ENCODE data around the gene AKR1C8. TPM values are rescaled to one million over a fixed set of nuclear protein-coding genes. Genes with fewer than 3 reads are reported as not detected.
A peak's percentile ranks its signal among the peaks of the same experiment; 100 is the strongest.
"Not testable (repeated sequence)": the region's sequence is repeated elsewhere in the genome, so short reads cannot be mapped to it uniquely, and the experiment has no call there.

Gene AKR1C8
- total RNA-seq, 2 donors from 2014 or later, result 0.68 TPM; not detected in 1

DNA sequence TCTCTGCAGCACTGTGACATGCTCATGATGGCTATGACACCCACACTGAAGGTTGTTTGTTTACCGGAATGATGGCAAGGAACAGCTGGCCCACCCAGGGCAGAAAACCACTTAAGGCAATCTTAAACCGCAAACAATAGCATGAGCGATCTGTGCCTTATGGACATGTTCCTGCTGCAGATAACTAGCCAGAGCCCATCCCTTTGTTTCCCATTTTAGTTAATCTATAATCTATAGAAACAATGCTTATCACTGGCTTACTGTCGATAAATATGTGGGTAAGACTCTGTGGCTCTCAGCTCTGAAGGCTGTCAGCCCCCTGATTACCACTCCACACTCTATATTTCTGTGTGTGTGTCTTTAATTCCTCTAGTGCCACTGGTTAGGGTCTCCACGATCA lies 65.0 kb downstream of the AKR1C8 start:
- intact Hi-C loops (cut with DNase I); ATAC-seq: not testable (repeated sequence)

DNA sequence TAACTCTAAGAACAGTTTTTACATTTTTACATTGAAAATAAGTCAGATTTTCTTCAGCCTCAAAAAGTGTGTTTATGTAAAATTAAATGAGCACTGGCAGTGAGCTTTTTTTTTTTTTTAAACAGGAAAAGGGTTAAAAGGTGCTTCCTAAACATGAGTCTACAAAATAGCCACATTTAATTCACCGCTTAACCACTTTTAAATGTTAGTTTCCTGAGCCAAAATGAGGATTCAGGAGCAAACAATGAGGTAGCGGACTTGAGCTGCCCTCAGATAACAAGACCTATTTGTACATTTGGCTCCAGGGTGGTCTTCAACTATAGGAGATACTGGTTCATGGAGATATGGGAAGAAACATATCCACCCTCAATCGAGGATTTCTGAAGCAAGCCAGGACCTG lies 67.9 kb downstream of the AKR1C8 start:
- intact Hi-C loops (cut with DNase I), result no loop called here
- ATAC-seq (no peak), DNase-seq (no peak)

More for the DNA sequence above, 65.0 kb downstream of the AKR1C8 start:
- not testable (repeated sequence) for DNase-seq

DNA sequence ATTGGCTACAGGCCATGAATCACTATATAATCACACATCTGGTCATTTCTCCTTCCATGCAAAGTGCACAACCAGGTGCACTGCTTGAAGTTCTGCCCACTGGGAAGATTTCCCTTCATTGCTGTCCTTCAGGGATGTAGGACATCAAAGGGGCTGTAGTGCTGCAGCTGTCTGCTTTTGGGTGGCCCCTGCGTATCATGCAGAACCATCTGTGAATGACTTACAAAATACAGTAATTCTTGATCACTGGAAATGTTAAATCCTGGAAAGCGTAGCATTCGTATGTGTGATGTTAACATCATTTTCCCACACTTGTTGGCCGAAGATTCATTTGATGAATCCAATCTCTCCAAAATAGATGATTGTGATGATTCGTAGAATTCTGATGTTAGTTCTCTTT lies 68.3 kb downstream of the AKR1C8 start:
- intact Hi-C loops (cut with DNase I), result no loop called here
- ATAC-seq, result no peak
- DNase-seq, result no peak

DNA sequence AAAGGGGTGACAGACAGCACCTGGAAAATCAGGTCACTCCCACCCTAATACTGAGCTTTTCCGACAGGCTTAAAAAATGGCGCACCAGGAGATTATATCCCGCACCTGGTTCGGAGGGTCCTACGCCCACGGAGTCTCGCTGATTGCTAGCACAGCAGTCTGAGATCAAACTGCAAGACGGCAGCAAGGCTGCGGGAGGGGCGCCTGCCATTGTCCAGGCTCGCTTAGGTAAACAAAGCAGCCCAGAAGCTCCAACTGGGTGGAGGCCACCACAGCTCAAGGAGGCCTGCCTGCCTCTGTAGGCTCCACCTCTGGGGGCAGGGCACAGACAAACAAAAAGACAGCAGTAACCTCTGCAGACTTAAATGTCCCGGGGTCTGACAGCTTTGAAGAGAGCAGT lies 75.1 kb downstream of the AKR1C8 start:
- ATAC-seq; intact Hi-C loops (cut with DNase I); DNase-seq: not testable (repeated sequence)

DNA sequence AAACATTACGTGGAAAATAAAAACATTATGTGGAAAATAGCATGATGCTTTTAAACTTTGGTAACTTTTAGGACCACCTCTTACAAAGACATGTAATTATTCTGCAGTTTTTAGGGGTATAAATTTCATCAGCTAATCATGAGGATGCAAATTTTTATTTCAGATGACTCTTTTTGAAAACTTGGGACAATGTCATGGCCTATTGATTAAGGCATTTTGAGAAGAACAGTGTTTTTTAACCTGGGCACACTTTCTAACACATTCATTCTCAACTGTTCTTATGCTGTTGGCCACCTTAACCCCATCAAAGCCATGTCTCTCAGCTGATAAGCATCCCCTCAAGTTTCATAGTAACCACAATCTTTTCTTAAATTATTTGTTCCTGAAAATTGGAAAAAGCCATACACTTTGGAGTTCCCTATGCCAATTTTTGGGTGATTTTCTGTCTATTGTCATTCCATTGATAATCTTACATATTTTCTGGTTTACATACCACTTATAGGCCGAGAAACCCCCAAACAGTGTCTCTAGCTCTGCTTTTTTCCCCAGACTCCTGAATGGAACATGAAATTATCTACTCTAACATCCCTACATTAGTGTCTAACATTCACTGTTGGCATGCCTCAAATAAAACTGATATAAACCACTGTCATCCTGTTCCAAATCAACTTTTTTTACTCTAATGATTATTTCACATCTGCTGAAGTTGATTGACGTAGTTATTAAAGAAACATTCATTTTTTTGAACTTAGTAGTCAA lies 76.1 kb downstream of the AKR1C8 start:
- intact Hi-C loops (cut with DNase I), result no loop called here
- ATAC-seq (no peak), DNase-seq (no peak)

DNA sequence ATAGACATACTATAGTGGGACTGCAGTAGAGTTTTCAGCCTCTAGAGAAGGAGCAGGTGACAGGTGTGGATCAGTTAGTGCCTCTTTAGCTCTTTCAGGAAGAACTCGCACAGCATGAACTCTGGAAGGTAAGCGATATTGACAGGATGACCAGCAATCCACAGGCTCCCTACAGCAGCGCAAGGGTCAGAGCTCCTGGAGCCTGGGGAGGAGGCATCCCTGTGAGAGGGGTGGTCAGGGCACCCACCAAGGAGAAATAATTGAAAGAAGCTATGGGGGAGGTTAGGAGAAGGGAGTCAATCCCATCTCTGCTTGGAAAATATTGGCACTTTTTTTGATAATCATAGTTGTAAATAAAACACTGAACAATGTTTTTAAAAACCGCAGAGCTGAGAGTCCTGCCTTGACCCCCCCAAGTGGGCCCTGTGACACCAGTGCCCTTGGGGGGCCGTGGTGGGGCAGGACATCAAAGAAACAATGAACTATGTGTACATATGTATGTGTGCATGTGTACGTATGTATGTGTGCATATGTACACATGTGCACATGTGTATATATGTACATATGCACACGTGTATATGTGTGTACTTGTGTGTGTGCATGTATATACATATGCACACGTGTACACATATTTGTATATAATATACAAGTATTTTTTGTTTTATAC lies 77.0 kb downstream of the AKR1C8 start:
- DNase-seq, result no peak
- no peak for ATAC-seq
- intact Hi-C loops (cut with DNase I), result no loop called here

DNA sequence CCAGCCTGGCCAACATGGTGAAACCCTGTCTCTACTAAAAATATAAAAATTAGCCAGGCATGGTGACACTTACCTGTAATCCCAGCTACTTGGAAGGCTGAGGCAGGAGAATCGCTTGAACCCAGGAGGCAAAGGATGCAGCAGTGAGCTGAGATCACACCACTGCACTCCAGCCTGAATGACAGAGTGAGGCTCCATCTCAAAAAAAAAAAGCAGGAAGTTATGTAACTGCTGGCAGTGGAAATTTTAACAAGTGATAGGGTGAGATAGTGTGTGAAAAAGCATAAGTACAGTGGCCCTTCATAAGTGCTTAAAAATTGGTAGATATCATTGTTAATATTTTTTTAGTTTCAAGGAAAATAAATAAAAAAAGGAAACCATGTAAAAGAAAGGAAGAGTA lies 78.4 kb downstream of the AKR1C8 start:
- ATAC-seq (no peak), DNase-seq (no peak)
- intact Hi-C loops (cut with DNase I), result no loop called here

DNA sequence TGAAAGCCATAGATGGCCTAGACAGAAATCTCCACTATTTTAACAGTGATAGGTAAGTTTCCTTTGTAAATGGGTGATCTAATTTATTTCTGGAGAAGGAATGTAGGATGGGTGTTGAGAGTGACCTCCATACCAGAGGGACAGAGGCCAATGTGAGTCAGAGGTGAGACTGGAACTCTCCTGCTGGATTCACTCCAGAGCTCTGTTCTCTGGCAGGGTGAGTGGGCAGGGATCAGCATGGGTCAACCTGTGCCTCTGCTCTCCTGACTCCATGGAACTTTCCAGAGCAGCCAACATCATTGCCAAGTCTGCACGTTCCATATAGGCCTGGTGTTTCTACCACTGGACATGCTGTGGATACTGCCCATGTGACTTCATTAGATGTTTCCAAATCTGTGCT lies 79.3 kb downstream of the AKR1C8 start:
- intact Hi-C loops (cut with DNase I), result no loop called here
- no peak for DNase-seq
- ATAC-seq, result peak in 1 of 2 donors; percentile 55

Other genes with a start within 250 kb of the AKR1C8 start
- 100 to 1,000 TPM; 119 to 147 TPM for gene AKR1C1, start 221.7 kb downstream of the AKR1C8 start, total RNA-seq
- 100 to 1,000 TPM; 138 to 170 TPM for gene AKR1C2, start 181.3 kb downstream of the AKR1C8 start, total RNA-seq
- 10 to 100 TPM; 60.2 to 91.3 TPM for gene AKR1C3, start 90.7 kb downstream of the AKR1C8 start, total RNA-seq
- gene AKR1C4, start 11.7 kb upstream of the AKR1C8 start, total RNA-seq, result not detected
- not detected for gene UCN3, start 179.8 kb upstream of the AKR1C8 start, total RNA-seq
- gene TUBAL3, start 219.7 kb upstream of the AKR1C8 start, total RNA-seq, result under 1 TPM; 0.21 to 0.31 TPM
- gene NET1, start 227.4 kb upstream of the AKR1C8 start, total RNA-seq, result 10 to 100 TPM; 25.6 to 36.4 TPM

All from left cardiac atrium (tissue), 4 donors.